ENCODE measurements around the gene PNKP. TPM values are rescaled to one million over a fixed set of nuclear protein-coding genes. Genes with fewer than 3 reads are reported as not detected.

PNKP gene
- total and polyA plus RNA-seq, 2 of the 8 experiments (the other 6 are each of a cell fraction or from before 2014, with no cell fraction given): 45.8 to 105 TPM

DNA sequence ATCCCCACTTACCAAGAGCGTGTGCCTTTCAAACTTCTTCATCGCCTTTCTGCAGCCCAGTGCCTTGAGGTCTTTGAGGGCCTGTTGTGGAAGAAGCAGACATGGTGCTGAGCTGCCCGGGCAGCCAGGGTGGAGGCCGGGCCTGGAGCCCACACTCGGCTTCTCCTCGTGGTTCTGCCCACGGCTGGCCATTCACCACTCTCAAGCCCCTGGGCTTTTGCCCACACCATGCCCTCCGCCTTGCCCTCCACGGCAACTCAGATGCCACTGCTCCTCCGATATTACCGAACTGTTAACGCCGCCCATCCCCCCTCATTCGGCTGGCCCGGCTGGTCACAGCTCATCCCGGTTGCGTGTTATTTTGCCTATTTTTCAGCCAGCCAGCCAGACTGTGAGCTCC, 24.0 kb upstream of the PNKP start (continued):
- TF ChIP-seq EGR1 (IDR thresholded peaks at IDR 0.05; ENCODE audit: borderline replicate concordance, low read depth, low read length) (no peak), RAD21 (IDR thresholded peaks at IDR 0.05 in 1 of 2, conservative IDR thresholded peaks at IDR 0.05 in 1 of 2; ENCODE audit: low read depth in 2 of 2, low read length in 2 of 2) (no peak), CBX5 (IDR thresholded peaks at IDR 0.05; ENCODE audit: low read depth, low read length) (no peak), SP4 (IDR thresholded peaks at IDR 0.05; ENCODE audit: low read length) (no peak)

Measured in H1 (cell line).